GM12878 (cell line): ENCODE data around the gene CDH5. TPM values are rescaled to one million over a fixed set of nuclear protein-coding genes. Genes with fewer than 3 reads are reported as not detected.
A peak's percentile ranks its signal among the peaks of the same experiment; 100 is the strongest.

ENCODE experiments used
- ATAC-seq: fragments of 200-7000 bp; cut with Tn5 transposase; 3 replicates; pipeline ENCODE4 v1.9.1; 2020; ENCODE audit warnings: mild to moderate bottlenecking, moderate library complexity
- BruUV-seq: library from RNA; stranded (reverse); fragments of 400-500 nt; replicated peaks from 2 replicates; lab custom pipeline; 2021; lab: Mats Ljungman, UMichigan
- CTCF ChIA-PET: fragments of 300-600 bp; sonication (Branson Sonifier 250); formaldehyde crosslinking; extraction: SDS; loops from one replicate; lab custom pipeline; 2021; ENCODE audit warnings: inconsistent platforms; lab: Yijun Ruan, JAX
- POLR2A ChIA-PET: fragments of 350-600 bp; formaldehyde crosslinking; extraction: SDS; loops from one replicate; lab custom pipeline; 2021; ENCODE audit warnings: inconsistent platforms; lab: Charles Lee
- RAD21 ChIA-PET: fragments of 300-600 bp; sonication (Branson Sonifier 250); formaldehyde crosslinking; loops from one replicate; lab custom pipeline; 2023; ENCODE audit warnings: antibody characterized with exemption; ENCODE audit not compliant: unreplicated experiment; lab: Charles Lee
- SMC1A ChIA-PET: fragments of 300-600 bp; sonication (Branson Sonifier 250); formaldehyde crosslinking; loops from one replicate; lab custom pipeline; 2023; ENCODE audit not compliant: unreplicated experiment, uncharacterized antibody; lab: Charles Lee
- DNase-seq: peaks from one replicate; pipeline ENCODE4 v3.0.0-alpha.2; 2011; ENCODE audit warnings: low read depth, low spot score
- FAIRE-seq: peaks from 3 replicates; lab custom pipeline; 2011; peaks lifted over from hg19 to GRCh38; lab: Jason Lieb, UNC
- H2AFZ ChIP-seq: 2 replicates; pipeline ENCODE4 v1.6.0; 2011; ENCODE audit warnings: low read depth, low read length, control low read depth; ENCODE audit not compliant: control insufficient read depth
- H3K27ac ChIP-seq: 2 replicates; pipeline ENCODE4 v1.5.1; 2011; ENCODE audit warnings: control low read depth; ENCODE audit not compliant: control insufficient read depth, insufficient read depth
- H3K27me3 ChIP-seq, 2 experiments: replicated peaks in 1 of 2; 2 replicates each; pipeline versions ENCODE4 v1.6.0 to v1.6.1; 2011; ENCODE audit warnings: low read length in 1 of 2; ENCODE audit not compliant: control insufficient read depth in 2 of 2, insufficient read depth in 2 of 2
- H3K36me3 ChIP-seq, 2 experiments: 2 replicates each; pipeline ENCODE4 v1.5.1; 2011; ENCODE audit warnings: low read length in 1 of 2; ENCODE audit not compliant: control insufficient read depth in 2 of 2, insufficient read depth in 2 of 2
- H3K4me1 ChIP-seq: 2 replicates; pipeline ENCODE4 v1.6.1; 2011; ENCODE audit warnings: mild to moderate bottlenecking, low read length, moderate library complexity, mixed read lengths; ENCODE audit not compliant: control insufficient read depth, insufficient read depth
- H3K4me2 ChIP-seq: 2 replicates; pipeline ENCODE4 v1.6.0; 2011; ENCODE audit warnings: control low read depth; ENCODE audit not compliant: control insufficient read depth, insufficient read depth
- H3K4me3 ChIP-seq: fragments of 200-600 bp; sonication (generic); 2 replicates; pipeline ENCODE4 v1.5.1; 2016
- H3K79me2 ChIP-seq: 2 replicates; pipeline ENCODE4 v1.6.0; 2011; ENCODE audit warnings: low read length; ENCODE audit not compliant: control insufficient read depth, insufficient read depth
- H3K9ac ChIP-seq: 2 replicates; pipeline ENCODE4 v1.8.0; 2011; ENCODE audit warnings: low read length, control low read depth, mixed read lengths; ENCODE audit not compliant: control insufficient read depth, insufficient read depth
- H3K9me3 ChIP-seq: replicated peaks from 3 replicates; pipeline ENCODE4 v1.5.1; 2011; ENCODE audit warnings: mild to moderate bottlenecking, low read length; ENCODE audit not compliant: control insufficient read depth, insufficient read depth
- H4K20me1 ChIP-seq: 2 replicates; pipeline ENCODE4 v1.6.0; 2011; ENCODE audit not compliant: control insufficient read depth, insufficient read depth
- BHLHE40 ChIP-seq, 2 experiments: fragments of 450-650 bp in 1 of 2; IDR thresholded peaks; 2 replicates each; pipeline ENCODE4 v1.6.1; 2011 to 2017; ENCODE audit warnings: low read depth in 2 of 2, borderline replicate concordance in 1 of 2, improper control_type of control experiment in 1 of 2, low read length in 1 of 2, mild to moderate bottlenecking in 1 of 2
- IKZF1 ChIP-seq: fragments of 450-650 bp; conservative IDR thresholded peaks from 2 replicates; pipeline ENCODE4 v1.6.1; 2017; ENCODE audit warnings: antibody characterized with exemption, mild to moderate bottlenecking
- LARP7 ChIP-seq: fragments of 450-650 bp; IDR thresholded peaks from 2 replicates; pipeline ENCODE4 v1.6.1; 2017; ENCODE audit warnings: mild to moderate bottlenecking
- MTA2 ChIP-seq: fragments of 450-650 bp; IDR thresholded peaks from 2 replicates; pipeline ENCODE4 v1.6.1; 2016; ENCODE audit warnings: low read depth, mild to moderate bottlenecking, moderate library complexity
- NBN ChIP-seq: fragments of 450-650 bp; IDR thresholded peaks from 2 replicates; pipeline ENCODE4 v1.6.1; 2016
- PAX5 ChIP-seq: IDR thresholded peaks from 2 replicates; pipeline ENCODE4 v1.6.1; 2011; ENCODE audit warnings: low read depth, low read length, borderline replicate concordance
- POU2F2 ChIP-seq: IDR thresholded peaks from 3 replicates; pipeline ENCODE4 v1.6.1; 2011; ENCODE audit warnings: low read depth, mild to moderate bottlenecking, low read length, borderline replicate concordance
- RAD21 ChIP-seq: IDR thresholded peaks from 2 replicates; pipeline ENCODE4 v1.6.1; 2011; ENCODE audit warnings: mild to moderate bottlenecking, low read depth, low read length, moderate library complexity; ENCODE audit not compliant: insufficient read depth
- SMARCA5 ChIP-seq: fragments of 450-650 bp; IDR thresholded peaks from 2 replicates; pipeline ENCODE4 v1.6.1; 2017; ENCODE audit warnings: mild to moderate bottlenecking
- SMC3 ChIP-seq: IDR thresholded peaks from 2 replicates; pipeline ENCODE4 v1.6.1; 2011; ENCODE audit warnings: low read length, improper control_type of control experiment, borderline replicate concordance
- TBL1XR1 ChIP-seq: IDR thresholded peaks from 2 replicates; pipeline ENCODE4 v1.6.1; 2012; ENCODE audit warnings: low read depth, low read length, improper control_type of control experiment
- YY1 ChIP-seq: IDR thresholded peaks from 2 replicates; pipeline ENCODE4 v1.6.1; 2011; ENCODE audit warnings: low read depth, mild to moderate bottlenecking, low read length
- WGBS: methylation state at CpG from one replicate; pipeline ENCODE4 v1.1.6; 2016; ENCODE audit warnings: low lambda C conversion rate; ENCODE audit not compliant: insufficient replicate concordance, insufficient coverage; ENCODE audit errors: missing lambda C conversion rate; 5-methylcytosine and 5-hydroxymethylcytosine counted together
- in situ Hi-C: fragments of 300-500 bp; cut with MboI; formaldehyde crosslinking; loops from 9 replicates; pipeline ENCODE4 v1.14.3; 2018; ENCODE audit warnings: mixed read lengths
- intact Hi-C: fragments of 100-400 bp; cut with micrococcal nuclease; formaldehyde crosslinking; loops from one replicate; pipeline ENCODE4 v1.14.2; 2022; ENCODE audit not compliant: unreplicated experiment
- polyA plus RNA-seq, 11 experiments: library from polyadenylated mRNA; depleted of rRNA in 4 of 11; unstranded in 6 of 11; stranded (reverse) in 5 of 11; fragments of >200 nt; fragmentation: Nextera tagmentation in 4 of 11; fragmentation: Illumina TruSeq in 1 of 11; extraction: Ambion mirVana in 4 of 11; extraction: Trizol in 1 of 11; gene quantifications; 1 replicate in 1 of 11; 2 replicates in 10 of 11; pipeline versions ENCODE4 v1.2.1 to v1.2.3, GENCODE V29; 2011 to 2016; ENCODE audit warnings: inconsistent platforms in 2 of 11, missing spikeins in 2 of 11, low read depth in 1 of 11
- total RNA-seq, 4 experiments: library from RNA; depleted of rRNA in 3 of 4; stranded (reverse); fragments of >200 nt in 3 of 4; fragmentation: Illumina TruSeq in 1 of 4; extraction: Trizol in 1 of 4; gene quantifications; 2 replicates each; pipeline versions ENCODE4 v1.2.1 to v1.2.3, GENCODE V29; 2013 to 2021
- TF ChIP-seq, protein P1 (sequence below), 3 experiments: IDR thresholded peaks in 2 of 3; conservative IDR thresholded peaks in 1 of 3; 2 replicates each; pipeline ENCODE4 v1.5.1; 2011; ENCODE audit warnings: low read depth in 3 of 3, low read length in 3 of 3, mild to moderate bottlenecking in 3 of 3, control low read depth in 2 of 3, moderate library complexity in 2 of 3, inconsistent platforms in 1 of 3, mixed read lengths in 1 of 3; ENCODE audit not compliant: control insufficient read depth in 2 of 3, insufficient read depth in 1 of 3; ENCODE audit errors: extremely low read depth in 1 of 3
- TF ChIP-seq, protein P2 (sequence below): fragments of 450-650 bp; IDR thresholded peaks from 2 replicates; pipeline ENCODE4 v1.6.1; 2016; ENCODE audit warnings: mild to moderate bottlenecking

Gene CDH5
- total and polyA plus RNA-seq, 10 of the 15 experiments (the other 5 are each of a cell fraction or from before 2014, with no cell fraction given) = not detected

DNA sequence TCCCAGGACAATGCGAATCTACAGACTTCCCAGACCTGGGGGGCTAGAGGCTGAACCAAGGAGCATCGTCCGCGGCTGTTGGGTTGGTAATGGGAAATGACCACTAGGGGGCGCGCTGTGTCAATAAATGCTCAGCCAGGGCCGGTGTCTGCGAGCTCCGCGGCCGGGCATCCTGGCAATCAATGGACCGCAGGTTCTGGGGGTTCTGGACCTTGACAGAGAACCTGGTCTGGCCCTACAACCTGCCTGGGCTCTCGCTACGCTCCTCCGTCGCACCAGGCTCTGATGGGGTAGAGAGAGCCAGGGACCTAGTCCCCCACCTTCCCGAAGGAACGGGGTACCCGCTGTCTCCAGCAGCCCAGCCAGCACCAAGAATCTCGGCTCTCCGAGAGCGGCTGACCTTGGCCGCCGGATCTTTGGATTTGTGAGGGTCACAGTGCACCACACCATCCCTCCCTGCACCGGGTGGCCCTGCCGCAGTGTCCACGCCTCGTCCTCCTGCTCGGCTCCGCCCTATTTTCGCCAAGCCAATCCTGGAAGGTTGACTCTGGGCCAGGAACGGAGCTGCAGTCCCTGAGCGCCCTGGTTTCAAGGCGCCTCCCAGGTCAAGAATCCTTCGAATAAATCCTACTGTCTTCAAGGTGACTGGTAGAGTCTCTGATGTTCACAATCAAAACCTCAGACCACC is 40.2 kb downstream of the CDH5 start:
- TF ChIP-seq IKZF1 = peak; percentile 50
- 0 out of 2 replicates have a peak, but pooled peaks have one; percentile 22 for TF ChIP-seq YY1
- 0 out of 2 replicates have a peak, but pooled peaks have one; percentile 39 for TF ChIP-seq NBN
- TF ChIP-seq, protein P1, sequence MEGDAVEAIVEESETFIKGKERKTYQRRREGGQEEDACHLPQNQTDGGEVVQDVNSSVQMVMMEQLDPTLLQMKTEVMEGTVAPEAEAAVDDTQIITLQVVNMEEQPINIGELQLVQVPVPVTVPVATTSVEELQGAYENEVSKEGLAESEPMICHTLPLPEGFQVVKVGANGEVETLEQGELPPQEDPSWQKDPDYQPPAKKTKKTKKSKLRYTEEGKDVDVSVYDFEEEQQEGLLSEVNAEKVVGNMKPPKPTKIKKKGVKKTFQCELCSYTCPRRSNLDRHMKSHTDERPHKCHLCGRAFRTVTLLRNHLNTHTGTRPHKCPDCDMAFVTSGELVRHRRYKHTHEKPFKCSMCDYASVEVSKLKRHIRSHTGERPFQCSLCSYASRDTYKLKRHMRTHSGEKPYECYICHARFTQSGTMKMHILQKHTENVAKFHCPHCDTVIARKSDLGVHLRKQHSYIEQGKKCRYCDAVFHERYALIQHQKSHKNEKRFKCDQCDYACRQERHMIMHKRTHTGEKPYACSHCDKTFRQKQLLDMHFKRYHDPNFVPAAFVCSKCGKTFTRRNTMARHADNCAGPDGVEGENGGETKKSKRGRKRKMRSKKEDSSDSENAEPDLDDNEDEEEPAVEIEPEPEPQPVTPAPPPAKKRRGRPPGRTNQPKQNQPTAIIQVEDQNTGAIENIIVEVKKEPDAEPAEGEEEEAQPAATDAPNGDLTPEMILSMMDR (IDR thresholded peaks at IDR 0.05 in 2 of 3, conservative IDR thresholded peaks at IDR 0.05 in 1 of 3; ENCODE audit: control insufficient read depth in 2 of 3, extremely low read depth in 1 of 3, insufficient read depth in 1 of 3, low read depth in 3 of 3, low read length in 3 of 3) = peak; percentile 69 to 93 (median 79)
- no peak for TF ChIP-seq MTA2
- TF ChIP-seq, protein P2, sequence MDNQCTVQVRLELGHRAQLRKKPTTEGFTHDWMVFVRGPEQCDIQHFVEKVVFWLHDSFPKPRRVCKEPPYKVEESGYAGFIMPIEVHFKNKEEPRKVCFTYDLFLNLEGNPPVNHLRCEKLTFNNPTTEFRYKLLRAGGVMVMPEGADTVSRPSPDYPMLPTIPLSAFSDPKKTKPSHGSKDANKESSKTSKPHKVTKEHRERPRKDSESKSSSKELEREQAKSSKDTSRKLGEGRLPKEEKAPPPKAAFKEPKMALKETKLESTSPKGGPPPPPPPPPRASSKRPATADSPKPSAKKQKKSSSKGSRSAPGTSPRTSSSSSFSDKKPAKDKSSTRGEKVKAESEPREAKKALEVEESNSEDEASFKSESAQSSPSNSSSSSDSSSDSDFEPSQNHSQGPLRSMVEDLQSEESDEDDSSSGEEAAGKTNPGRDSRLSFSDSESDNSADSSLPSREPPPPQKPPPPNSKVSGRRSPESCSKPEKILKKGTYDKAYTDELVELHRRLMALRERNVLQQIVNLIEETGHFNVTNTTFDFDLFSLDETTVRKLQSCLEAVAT = peak; percentile 79
- TF ChIP-seq SMARCA5 = peak; percentile 69
- no peak for TF ChIP-seq PAX5
- TF ChIP-seq POU2F2 = no peak
- 0 out of 4 replicates have a peak, but pooled peaks of 1 of the 2 experiments have one; percentile 24 for TF ChIP-seq BHLHE40 (IDR thresholded peaks at IDR 0.05; ENCODE audit: borderline replicate concordance in 1 of 2, low read depth in 2 of 2, low read length in 1 of 2)
- TF ChIP-seq RAD21 = peak; percentile 85
- TF ChIP-seq TBL1XR1 = no peak
- TF ChIP-seq LARP7 = 0 out of 2 replicates have a peak, but pooled peaks have one; percentile 51
- TF ChIP-seq SMC3 = peak; percentile 87
- FAIRE-seq = peak; percentile 75
- Histone ChIP-seq H3K79me2 (no peaks in the 10 kb centered on the region), H3K4me2 (peak overlapping the region; percentile 73), H3K4me3 (peak overlapping the region; percentile 2; the same call in 1 of the 2 replicates), H3K36me3 (no peaks in the 10 kb centered on the region), H3K27me3 (peaks cover 2% of the 10 kb centered on the region in 2 experiments; a peak in 2 of 4 replicates), H2AFZ (peak overlapping the region; percentile 61), H3K9ac (no peak overlapping the region), H4K20me1 (no peaks in the 10 kb centered on the region), H3K9me3 (no peaks in the 10 kb centered on the region; the same call in 1 of the 3 replicates), H3K27ac (no peak overlapping the region), H3K4me1 (peaks cover 4% of the 10 kb centered on the region; the same call in 1 of the 2 replicates)
- ChIA-PET POLR2A (no interaction called here), CTCF (interaction anchor here (0.6 to 7.2 kb wide), 38 partner anchors 8 to 466 kb away, joined by 3 to 118 read pairs (median 4); partner anchors contain the start of gene NAE1), RAD21 (interaction anchor here (0.5 to 5.9 kb wide), 23 partner anchors 11 to 466 kb away, joined by 3 to 51 read pairs (median 3); partner anchors contain the start of genes CMTM3 and DYNC1LI2), SMC1A (interaction anchor here (0.6 to 5.3 kb wide), 14 partner anchors 36 to 464 kb away, joined by 3 to 36 read pairs (median 4); partner anchors contain the start of gene DYNC1LI2)
- DNase-seq = no peak
- in situ Hi-C loops = loop anchor here (5.0 kb wide), 4 partner anchors 71 to 461 kb away; no protein-coding TSS in a partner anchor
- ATAC-seq = peak; percentile 97
- intact Hi-C loops = loop anchor here (1.0 to 5.0 kb wide), 7 partner anchors 77 to 461 kb away; no protein-coding TSS in a partner anchor
- no TSS peak for BruUV-seq
- 10% methylated on average over 35 of the region's 35 CpGs for WGBS
